ENCODE results near the gene AP4M1. TPM values are rescaled to one million over a fixed set of nuclear protein-coding genes. Genes with fewer than 3 reads are reported as not detected.
"Not testable (repeated sequence)": the region's sequence is repeated elsewhere in the genome, so short reads cannot be mapped to it uniquely, and the experiment has no call there.

Gene AP4M1
- total RNA-seq, 1 experiment from 2014 or later, result 66.9 TPM

DNA sequence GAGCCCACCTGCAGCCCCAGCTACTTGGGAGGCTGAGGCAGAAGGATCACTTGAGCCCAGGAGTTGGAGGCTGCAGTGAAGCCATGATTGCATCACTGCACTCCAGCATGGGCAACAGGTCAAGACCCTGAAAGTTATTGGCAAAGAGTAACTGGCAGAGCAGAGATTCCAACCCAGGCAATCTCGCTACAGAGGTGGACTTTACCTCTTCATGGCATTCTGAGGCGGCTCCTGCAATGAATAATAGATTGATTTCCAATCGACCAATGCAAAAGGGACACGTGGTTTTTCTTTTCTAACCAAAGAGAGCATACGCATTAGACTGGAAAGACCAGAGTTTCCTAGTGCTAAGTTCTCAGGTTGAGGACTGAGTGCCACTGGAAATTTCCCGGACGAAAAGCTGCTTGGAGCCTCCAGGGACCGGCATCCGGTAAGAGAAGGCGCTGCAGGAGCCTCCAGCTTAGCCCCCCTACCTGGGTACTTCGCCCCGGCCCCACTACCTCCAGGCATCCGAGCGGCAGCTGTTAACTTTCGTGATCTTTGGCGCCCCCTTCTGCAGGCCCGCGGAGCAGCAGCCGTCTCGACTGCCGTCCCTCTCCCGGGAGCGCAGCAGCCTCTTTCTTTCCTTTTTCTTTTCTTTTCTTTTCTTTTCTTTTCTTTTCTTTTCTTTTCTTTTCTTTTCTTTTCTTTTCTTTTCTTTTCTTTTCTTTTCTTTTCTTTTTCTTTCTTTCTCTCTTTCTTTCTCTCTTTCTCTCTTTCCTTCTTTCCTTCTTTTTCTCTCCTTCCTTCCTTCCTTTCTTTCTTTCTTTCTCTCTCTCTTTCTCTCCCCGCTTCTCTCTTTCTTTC lies 29.4 kb downstream of the AP4M1 start:
- DNase-seq (ENCODE audit: low spot score), result peak; percentile 48

DNA sequence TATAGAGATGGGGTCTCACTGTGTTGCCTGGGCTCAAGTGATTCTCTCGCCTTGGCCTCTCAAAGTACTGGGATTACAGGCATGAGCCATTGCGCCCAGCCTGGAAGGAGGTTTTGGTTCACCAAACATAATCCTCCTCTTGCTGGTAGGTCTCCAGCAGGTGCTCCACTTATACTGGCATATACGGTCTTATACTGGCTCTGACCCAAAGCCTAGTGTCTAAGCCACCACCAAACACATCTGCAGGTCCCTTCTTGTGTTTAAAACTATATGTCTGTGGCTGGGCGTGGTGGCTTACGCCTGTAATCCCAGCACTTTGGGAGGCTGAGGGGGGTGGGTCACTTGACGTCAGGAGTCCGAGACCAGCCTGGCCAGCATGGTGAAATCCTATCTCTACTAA lies 30.7 kb downstream of the AP4M1 start:
- DNase-seq (ENCODE audit: low spot score), result no peak

DNA sequence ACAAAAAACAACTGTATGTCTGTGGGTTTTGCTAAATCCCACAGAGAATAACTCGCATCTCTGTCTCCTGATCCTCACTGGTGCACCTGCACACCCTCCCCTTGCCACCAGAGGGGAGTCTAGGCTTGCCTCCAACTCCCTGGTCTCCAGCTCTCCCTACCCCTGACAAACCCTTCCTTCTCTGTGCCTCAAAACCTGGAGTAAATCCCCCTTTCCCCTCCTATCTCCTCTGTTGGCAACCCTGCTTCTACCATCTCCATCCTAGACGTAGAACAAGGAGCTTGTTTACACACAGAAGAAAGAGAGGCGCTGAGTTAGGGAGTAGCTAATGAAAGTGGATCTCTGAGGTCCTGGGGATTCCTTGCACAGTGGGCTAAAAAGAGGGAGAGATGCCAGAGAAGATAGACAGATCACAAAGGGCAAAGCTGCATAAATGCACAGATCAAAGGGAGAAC lies 31.3 kb downstream of the AP4M1 start:
- DNase-seq (ENCODE audit: low spot score), result peak; percentile 60

DNA sequence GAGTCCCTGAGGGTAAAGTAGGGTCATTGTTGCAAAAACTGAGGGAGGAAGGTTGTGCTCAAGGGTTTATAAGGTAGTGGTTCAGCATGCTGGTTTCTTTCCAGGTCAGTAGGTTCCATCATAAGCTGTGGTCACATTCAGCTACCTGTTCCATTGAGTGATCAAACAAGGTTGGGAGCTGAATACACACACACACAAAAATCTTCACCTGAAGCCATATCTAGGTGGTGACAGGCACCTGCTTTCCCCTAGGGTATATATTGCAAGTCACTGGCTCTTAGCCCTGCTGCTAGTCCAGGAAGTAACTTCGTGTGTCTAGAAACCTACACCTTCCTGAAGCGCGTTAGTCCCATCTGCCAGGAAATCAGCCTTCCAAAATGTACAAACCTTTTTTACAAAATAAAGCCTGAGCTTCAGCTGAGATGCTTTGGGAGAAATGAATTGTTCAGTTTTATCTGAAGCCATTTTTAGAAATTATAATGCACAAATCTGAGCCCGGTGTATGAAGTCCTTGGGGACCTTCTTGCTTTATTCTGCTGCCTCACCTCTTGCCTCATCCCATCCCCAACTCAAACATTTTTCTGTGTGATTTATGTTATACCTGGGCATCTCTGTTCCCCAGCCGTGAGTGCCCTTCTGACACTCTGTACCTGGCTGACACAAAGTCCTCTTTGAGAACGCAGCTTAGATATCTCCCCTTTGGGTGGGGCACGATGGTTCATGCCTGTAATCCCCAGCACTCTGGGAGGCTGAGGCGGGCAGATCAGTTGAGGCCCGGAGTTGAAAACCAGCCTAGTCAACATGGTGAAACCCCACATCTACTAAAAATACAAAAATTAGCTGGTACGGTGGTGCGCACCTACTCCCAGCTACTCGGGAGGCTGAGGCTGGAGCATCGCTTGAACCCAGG lies 36.7 kb downstream of the AP4M1 start:
- no peak for DNase-seq (ENCODE audit: low spot score)

DNA sequence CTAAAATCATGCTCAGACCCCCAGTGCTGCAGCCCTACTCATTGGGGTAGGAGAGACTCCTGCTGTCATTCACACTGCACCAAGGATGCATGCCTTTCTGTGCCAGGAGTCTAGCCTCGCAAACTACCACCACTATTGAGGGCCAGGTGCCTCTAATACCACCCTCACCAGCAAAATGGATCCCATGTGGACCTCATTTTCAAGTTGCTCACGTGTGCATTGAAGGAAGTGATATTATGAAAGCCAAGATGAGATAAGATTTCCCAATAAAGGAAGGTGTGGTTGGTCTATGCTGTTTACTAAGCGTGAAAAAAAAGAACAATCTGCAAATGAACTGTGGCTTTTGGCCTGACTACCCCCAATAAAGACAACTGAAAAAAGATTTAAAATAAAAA lies 40.1 kb downstream of the AP4M1 start:
- DNase-seq (ENCODE audit: low spot score), result no peak

DNA sequence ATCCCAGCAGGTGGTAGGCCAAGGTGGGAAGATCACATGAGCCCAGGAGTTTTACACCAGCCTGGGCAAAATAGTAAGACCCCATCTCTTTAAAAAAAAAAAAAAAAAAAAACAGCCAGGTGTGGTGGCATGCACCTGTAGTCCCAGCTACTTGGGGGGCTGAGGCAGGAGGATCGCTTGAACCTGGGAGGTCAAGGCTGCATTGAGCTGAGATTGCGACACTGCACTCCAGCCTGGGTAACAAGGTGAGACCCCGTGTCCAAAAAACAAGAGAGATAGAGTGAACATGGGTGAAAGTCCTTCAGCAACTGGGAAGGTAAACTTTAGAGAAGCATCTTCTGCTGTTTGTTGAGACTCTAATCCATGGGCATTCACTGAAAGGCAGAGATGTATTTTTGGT lies 41.0 kb downstream of the AP4M1 start:
- DNase-seq (ENCODE audit: low spot score), result no peak

DNA sequence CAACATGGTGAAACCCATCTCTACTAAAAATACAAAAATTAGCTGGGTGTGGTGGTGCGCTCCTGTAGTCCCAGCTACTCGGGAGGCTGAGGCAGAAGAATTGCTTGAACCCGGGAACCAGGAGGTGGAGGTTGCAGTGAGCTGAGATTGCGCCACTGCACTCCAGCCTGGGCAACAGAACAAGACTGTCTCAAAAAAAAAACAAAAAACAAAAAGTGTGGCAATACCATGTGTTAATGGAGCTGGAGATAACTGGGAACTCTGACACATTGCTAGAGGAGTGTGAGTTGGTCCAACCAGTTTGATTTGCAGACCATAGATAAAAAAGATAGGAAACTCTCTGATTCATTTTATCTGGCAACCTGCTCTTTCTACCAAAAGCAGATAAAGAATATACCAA lies 44.9 kb downstream of the AP4M1 start:
- DNase-seq (ENCODE audit: low spot score), result not testable (repeated sequence)

DNA sequence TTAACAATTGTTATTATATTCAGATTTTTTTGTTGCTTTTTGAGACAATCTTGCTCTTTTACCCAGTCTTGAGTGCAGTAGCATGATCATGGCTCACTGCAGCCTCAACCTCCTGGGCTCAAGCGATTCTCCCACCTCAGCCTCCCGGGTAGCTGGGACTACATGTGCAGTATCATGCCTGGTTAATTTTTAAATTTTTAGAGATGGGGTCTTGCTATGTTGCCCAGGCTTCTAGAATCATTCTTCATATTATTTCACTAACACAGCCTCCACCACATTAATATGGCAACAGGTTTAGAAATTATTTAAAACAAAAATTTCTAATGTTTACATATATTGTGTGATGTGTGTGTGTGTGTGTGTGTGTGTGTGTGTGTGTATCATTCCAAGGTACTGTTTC lies 45.8 kb downstream of the AP4M1 start:
- DNase-seq (ENCODE audit: low spot score), result no peak

DNA sequence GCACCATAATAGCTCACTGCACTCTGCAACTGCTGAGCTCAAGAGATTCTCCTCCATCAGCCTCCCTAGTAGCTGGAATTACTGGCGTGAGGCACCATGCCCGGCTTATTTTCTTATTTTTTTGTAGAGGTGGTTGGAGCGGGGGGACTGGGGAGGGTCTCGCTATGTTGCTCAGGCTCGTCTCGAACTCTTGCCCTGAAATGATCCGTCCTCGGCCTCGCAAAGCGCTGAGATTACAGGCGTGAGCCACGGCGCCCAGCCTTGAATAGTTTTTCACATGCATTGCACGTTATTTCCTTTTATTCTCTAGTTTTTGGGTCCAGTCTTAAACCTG lies 46.7 kb downstream of the AP4M1 start:
- no peak for DNase-seq (ENCODE audit: low spot score)

DNA sequence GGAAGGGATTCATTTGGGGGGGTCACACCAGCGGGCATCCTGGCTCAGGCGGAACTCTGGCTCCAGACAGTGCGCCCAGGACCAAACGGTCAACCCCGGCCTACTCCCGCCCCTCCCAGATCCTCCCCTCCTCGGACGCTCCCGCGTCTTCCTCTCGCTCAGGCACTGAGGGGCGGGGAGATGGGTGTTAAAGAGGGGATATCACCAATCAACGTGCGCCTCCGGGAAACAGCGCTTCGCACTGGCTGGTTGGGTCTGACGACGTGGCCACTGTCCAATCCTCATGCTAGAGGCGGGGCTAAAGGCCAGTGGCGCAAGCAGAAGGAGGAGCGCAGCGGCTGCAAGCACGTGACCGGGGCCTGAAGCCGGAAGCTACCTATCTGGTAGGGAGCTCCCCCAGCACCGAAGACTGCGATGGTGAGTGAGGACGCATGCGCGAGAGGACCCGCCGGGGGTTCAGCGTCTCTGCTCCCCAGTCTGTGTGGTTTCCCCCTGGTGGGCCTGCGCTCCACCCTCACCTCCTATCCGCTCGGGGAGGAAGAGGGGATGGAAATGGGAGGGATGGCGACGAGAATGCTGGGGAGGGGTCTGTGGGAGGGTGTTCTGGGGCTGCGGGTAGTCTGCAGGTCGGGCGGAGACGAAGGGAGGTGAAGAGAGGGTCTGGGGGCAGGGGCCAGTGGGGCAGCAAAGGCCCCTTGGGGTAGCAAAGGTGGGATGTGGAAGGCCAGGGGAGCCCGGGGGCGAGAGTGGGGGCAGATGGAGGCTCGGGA lies 47.3 kb downstream of the AP4M1 start, which contains the start of gene LAMTOR4:
LAMTOR4 (plus strand) TSS at position 360 of the 770 bp plus-strand sequence; CDS start at position 415, 55 bp downstream.
- DNase-seq (ENCODE audit: low spot score), result peak; percentile 99

DNA sequence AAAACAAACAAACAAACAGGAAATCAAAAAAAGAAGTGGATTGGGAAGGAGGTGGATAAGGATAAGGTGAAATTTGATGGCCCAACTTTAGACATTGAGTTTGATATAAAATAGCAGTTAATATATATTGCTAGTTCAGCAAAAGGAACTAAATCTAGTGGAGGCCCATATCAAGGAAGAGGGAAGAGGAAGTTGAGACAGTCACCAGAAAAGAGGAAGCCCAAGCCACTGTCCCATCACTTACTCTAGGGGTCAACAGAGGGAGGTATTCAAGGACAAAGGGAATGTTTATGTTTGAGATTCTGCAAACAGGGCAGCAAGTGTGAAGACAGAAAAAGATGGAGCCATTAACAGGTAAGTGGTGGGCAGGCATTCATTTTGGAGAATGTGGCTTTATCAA lies 51.0 kb downstream of the AP4M1 start:
- no peak for DNase-seq (ENCODE audit: low spot score)

DNA sequence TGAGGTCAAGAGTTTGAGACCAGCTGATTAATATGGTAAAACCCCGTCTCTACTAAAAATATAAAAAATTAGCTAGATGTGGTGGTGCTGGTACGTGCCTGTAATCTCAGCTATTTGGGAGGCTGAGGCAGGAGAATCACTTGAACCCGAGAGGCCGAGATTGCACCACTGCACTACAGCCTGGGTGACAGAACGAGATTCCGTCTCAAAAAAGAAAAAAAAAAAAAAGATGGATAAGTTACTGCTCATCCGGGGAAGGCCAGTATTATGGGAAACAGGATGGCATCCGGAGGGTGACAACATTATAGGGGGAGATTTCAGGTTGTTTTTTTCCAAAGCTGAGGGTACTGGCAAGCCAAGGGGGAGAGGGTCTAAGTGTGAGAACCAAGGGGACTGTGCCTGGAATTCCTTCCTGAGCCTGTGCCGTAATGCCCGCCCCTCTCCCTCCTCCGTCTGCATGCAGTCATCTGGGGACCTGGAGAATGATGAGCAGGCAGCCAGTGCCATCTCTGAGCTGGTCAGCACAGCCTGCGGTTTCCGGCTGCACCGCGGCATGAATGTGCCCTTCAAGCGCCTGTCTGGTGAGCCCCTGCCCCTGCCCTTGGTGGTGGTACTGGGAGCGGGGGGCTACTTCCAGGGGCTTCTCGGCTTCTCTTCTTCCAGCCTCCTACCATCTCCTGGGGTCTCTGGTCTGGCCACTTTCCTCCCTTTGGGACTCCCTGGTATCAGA lies 51.7 kb downstream of the AP4M1 start:
- no peak for DNase-seq (ENCODE audit: low spot score)

DNA sequence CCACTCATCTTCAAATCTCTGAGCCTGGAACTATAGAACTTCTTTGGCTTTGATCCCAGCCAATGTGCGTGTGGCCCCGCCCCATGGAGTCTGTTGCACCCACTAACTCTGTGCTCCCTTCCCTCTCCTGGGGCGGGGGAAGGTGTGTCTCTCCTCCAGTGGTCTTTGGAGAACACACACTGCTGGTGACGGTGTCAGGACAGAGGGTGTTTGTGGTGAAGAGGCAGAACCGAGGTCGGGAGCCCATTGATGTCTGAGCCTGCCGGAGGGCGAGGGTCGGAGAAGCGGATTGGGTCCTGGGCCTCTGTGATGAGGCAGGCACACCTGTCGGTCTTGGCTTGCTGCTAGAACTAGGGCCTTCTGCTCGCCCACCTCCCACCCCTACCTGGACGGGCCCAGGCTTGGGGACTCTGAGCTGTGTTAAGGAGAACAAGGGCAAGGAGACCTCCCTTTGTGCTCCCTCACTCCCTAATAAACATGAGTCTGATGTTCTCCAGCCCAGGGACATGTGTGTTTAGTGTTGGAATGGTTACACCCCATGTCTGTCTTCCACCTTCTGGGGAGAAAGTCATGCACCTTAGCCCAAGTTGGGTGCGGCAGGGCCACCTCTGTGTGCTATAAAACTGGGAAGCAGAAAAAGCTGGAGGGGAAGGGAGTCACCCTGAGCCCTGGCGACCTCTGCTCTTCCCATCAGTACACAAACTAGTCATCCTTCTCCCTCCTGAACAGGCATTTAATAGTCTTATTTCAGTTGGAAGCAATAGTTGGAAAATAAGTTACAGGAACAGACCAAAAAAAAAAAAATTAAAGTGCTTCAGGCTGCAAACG lies 52.5 kb downstream of the AP4M1 start:
- no peak for DNase-seq (ENCODE audit: low spot score)

DNA sequence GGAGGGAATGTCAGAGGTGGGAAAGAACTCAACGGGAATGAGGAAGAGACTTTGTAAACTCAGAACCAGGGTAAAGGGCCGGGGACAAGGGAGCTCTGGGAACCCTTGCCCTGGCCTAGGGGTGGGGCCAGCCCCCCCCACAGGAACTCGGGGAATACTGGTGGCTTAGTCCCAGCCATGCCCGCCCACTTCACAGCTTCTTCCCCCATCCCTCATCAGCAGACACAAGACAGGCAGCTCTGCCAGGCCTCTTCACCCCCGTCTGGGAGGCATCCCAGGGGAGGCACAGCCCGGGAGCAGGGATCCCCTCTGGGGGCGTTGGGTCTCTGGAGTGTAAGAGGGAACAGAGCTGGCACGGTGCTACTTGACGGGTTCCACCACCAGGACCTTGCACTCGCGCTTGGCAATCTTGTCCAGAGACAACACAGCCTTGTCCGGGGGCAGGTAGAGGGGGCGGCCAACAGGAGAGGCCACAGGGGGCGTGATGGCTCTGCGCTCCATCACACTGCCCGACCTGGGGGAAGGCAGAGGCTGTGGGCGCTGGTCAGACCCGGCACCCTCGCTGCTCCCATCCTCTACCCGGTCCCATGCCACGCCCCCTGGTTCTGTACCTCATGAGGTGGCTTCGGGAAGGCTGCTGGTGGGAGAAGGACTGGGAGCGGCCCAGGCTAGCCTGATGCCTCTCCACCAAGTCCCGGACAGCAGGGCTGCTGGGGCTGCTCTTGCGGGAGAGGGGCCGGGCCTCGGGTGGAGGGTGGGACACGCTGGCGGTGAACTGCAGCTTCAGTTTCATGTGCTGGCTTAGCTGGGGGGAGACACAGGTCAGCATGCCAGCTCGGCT lies 53.4 kb downstream of the AP4M1 start:
- DNase-seq (ENCODE audit: low spot score), result no peak

DNA sequence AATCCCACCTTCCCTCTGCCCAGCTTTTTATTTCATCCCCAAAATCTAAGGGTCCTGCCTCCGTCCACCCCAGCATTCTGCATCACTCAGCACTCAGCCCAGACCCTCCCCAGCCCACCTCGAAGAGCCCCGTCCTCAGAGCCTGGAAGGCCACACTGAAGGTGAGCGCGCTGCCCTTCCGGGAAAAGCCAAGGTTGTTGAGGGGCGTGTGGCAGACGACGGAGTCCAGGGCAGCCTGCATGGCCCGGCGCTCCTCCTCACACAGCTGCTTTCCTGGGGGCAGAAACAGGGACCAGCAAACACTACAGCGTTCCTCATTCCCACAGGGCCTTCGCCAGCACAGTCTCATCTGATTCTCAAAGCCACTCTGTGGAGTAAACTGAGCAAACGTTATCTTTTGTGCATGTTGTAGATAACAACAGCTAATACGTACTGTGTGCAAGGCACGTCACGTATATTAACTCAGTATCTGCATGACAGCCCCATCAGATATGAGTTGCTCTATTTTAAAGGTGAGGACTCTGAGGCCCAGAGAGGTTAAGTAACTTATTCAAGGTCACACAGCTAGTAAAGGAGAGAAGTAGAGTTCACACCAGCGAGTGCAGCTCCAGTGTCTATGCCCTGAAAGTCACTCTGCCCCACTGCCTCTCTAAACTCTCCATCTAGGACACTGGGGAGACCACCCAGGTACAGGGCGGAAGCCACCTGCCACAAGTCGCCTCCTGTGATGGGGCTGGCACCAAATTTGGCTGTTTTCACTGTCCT lies 54.3 kb downstream of the AP4M1 start:
- no peak for DNase-seq (ENCODE audit: low spot score)

DNA sequence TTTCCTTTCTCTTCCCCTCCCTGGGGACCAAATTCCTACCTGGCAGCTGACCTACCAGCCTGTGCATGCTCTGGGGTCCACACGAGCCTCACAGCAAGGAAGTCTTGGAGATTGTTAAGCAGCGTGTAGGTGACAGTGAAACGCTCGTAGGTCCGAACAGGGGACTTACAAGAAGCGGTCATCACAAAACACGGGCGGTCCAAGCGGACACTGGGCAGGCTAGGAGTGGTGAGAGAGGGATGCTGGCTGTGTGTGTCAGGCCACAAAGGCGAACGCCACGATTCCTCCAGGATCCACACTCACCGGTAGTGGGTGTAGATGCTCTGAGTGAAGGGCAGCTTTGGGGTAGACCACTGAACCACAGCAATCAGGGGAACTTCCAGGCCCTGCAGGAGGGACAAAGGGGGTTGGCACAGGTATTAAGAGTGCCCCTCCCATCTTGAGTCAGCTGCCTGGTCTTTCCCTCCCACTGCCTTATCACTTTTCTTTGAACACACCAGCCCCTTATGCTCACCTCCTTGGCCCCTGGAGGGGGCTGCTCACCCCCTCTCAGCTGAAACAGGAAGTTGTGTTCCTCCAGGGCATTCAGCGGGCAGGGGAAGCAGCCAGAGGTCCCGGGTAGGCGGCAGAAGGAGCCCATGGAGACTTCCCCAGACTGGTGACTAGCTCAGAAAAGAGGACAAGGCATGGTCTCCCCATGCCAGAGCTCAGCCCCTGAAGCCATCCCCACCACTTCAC lies 55.1 kb downstream of the AP4M1 start:
- DNase-seq (ENCODE audit: low spot score), result no peak

DNA sequence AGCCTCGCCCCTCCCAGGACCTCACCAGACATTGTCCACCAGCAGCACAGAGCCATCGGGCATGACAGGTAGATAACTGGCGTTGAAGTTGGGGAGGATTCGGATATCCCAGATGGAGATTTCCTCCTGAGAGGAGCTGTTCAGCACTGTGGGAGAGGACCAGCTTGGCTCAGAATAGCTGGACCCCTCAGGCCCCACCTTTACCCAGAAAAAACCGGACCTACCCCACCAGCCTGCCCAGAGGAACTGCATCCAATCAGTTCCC lies 55.6 kb downstream of the AP4M1 start:
- no peak for DNase-seq (ENCODE audit: low spot score)

Measured in A172 (cell line).